H1 (cell line): ENCODE measurements around the gene RPTOR. TPM values are rescaled to one million over a fixed set of nuclear protein-coding genes. Genes with fewer than 3 reads are reported as not detected.

ENCODE experiments used
- CTCF ChIA-PET: fragments of 300-600 bp; sonication (Branson Sonifier 250); formaldehyde crosslinking; loops from one replicate; lab custom pipeline; 2021; ENCODE audit not compliant: partially characterized antibody; lab: Charles Lee
- POLR2A ChIA-PET: fragments of 300-600 bp; sonication (Branson Sonifier 250); formaldehyde crosslinking; loops from one replicate; lab custom pipeline; 2021; ENCODE audit warnings: inconsistent platforms; ENCODE audit not compliant: partially characterized antibody; lab: Charles Lee
- DNase-seq, 2 experiments: peaks; one replicate each; pipeline versions ENCODE4 v3.0.0 to v3.0.0-alpha.2; 2010 to 2022; ENCODE audit warnings: low spot score in 2 of 2, low read depth in 1 of 2, mixed read lengths in 1 of 2
- FAIRE-seq: peaks from 2 replicates; lab custom pipeline; 2011; peaks lifted over from hg19 to GRCh38; lab: Jason Lieb, UNC
- H2AFZ ChIP-seq: 2 replicates; pipeline ENCODE4 v1.8.1; 2012; ENCODE audit warnings: low read length, inconsistent platforms
- H2AK5ac ChIP-seq: 2 replicates; pipeline ENCODE4 v1.6.1; 2013; ENCODE audit warnings: low read depth, low read length
- H2BK120ac ChIP-seq: replicated peaks from 2 replicates; pipeline ENCODE3; 2013; ENCODE audit warnings: low read depth, low read length, inconsistent platforms
- H2BK12ac ChIP-seq: 2 replicates; pipeline ENCODE4 v1.6.1; 2013; ENCODE audit warnings: low read depth, low read length
- H2BK15ac ChIP-seq: 2 replicates; pipeline ENCODE4 v1.6.1; 2013; ENCODE audit warnings: low read length
- H2BK20ac ChIP-seq: 2 replicates; pipeline ENCODE4 v1.6.1; 2013; ENCODE audit warnings: low read length
- H2BK5ac ChIP-seq: 2 replicates; pipeline ENCODE4 v1.6.1; 2013; ENCODE audit warnings: low read depth, low read length
- H3K14ac ChIP-seq: 2 replicates; pipeline ENCODE4 v1.6.1; 2013; ENCODE audit warnings: inconsistent platforms; ENCODE audit not compliant: insufficient read length
- H3K18ac ChIP-seq: 2 replicates; pipeline ENCODE4 v1.6.1; 2013; ENCODE audit warnings: low read length; ENCODE audit errors: extremely low read depth
- H3K23ac ChIP-seq: 2 replicates; pipeline ENCODE4 v1.6.1; 2013; ENCODE audit warnings: inconsistent platforms; ENCODE audit not compliant: insufficient read length
- H3K23me2 ChIP-seq: 2 replicates; pipeline ENCODE4 v1.6.1; 2013; ENCODE audit warnings: low read depth, low read length
- H3K27ac ChIP-seq: 2 replicates; pipeline ENCODE4 v1.6.1; 2011; ENCODE audit warnings: low read depth, low read length, inconsistent platforms
- H3K27me3 ChIP-seq, 4 experiments: replicated peaks in 1 of 4; 1 replicate in 1 of 4; 2 replicates in 3 of 4; pipeline versions ENCODE4 v1.6.1 to v1.8.1; 2011 to 2013; ENCODE audit warnings: low read length in 3 of 4, mild to moderate bottlenecking in 3 of 4, inconsistent platforms in 2 of 4, mixed read lengths in 2 of 4, moderate library complexity in 1 of 4; ENCODE audit not compliant: control insufficient read depth in 3 of 4, insufficient read depth in 3 of 4; ENCODE audit errors: extremely low read depth in 1 of 4
- H3K36me3 ChIP-seq, 4 experiments: 2 replicates each; pipeline versions ENCODE4 v1.6.1 to v1.8.1; 2011 to 2013; ENCODE audit warnings: mild to moderate bottlenecking in 4 of 4, low read length in 3 of 4, moderate library complexity in 2 of 4, control low read depth in 1 of 4, inconsistent platforms in 1 of 4; ENCODE audit not compliant: insufficient read depth in 4 of 4, control insufficient read depth in 2 of 4
- H3K4ac ChIP-seq: replicated peaks from 2 replicates; pipeline ENCODE3; 2013; ENCODE audit warnings: low read length, low read depth, mixed read lengths, inconsistent platforms; ENCODE audit not compliant: insufficient read length
- H3K4me1 ChIP-seq, 4 experiments: replicated peaks in 1 of 4; 1 replicate in 1 of 4; 2 replicates in 3 of 4; pipeline versions ENCODE4 v1.6.1 to v1.8.1; 2011 to 2013; ENCODE audit warnings: low read length in 3 of 4, inconsistent platforms in 2 of 4, mixed read lengths in 1 of 4; ENCODE audit not compliant: insufficient read depth in 4 of 4, control insufficient read depth in 3 of 4
- H3K4me2 ChIP-seq, 2 experiments: 2 replicates each; pipeline versions ENCODE4 v1.6.1 to v1.8.1; 2011 to 2013; ENCODE audit warnings: low read depth in 2 of 2, low read length in 2 of 2, control low read depth in 1 of 2, inconsistent platforms in 1 of 2, mild to moderate bottlenecking in 1 of 2; ENCODE audit not compliant: insufficient read depth in 1 of 2
- H3K4me3 ChIP-seq, 4 experiments: fragments of 200-600, 300-600 bp in 1 of 4; sonication (generic), shearing (Covaris generic), sonication (Bioruptor Twin) in 1 of 4; 2 replicates each; pipeline versions ENCODE4 v1.5.1 to v1.8.1; 2011 to 2016; ENCODE audit warnings: low read length in 4 of 4, low read depth in 3 of 4, control low read depth in 2 of 4, inconsistent platforms in 2 of 4, mild to moderate bottlenecking in 2 of 4, mixed read lengths in 1 of 4, moderate library complexity in 1 of 4; ENCODE audit not compliant: insufficient read depth in 2 of 4; ENCODE audit errors: extremely low read depth in 1 of 4
- H3K56ac ChIP-seq: replicated peaks from 2 replicates; pipeline ENCODE3; 2013; ENCODE audit warnings: low read depth, mild to moderate bottlenecking, mixed read lengths, low read length, inconsistent platforms; ENCODE audit not compliant: insufficient read length
- H3K79me1 ChIP-seq: 2 replicates; pipeline ENCODE4 v1.6.1; 2013; ENCODE audit warnings: low read depth, low read length, control low read depth
- H3K79me2 ChIP-seq, 2 experiments: 2 replicates each; pipeline versions ENCODE4 v1.6.1 to v1.8.1; 2012 to 2013; ENCODE audit warnings: low read length in 2 of 2, mild to moderate bottlenecking in 2 of 2, inconsistent platforms in 1 of 2; ENCODE audit not compliant: insufficient read depth in 2 of 2, control insufficient read depth in 1 of 2
- H3K9ac ChIP-seq, 4 experiments: replicated peaks in 1 of 4; 1 replicate in 1 of 4; 2 replicates in 3 of 4; pipeline versions ENCODE4 v1.6.1 to v1.8.1; 2011 to 2013; ENCODE audit warnings: low read depth in 3 of 4, low read length in 3 of 4, control low read depth in 2 of 4, mild to moderate bottlenecking in 2 of 4, moderate library complexity in 2 of 4, inconsistent platforms in 1 of 4; ENCODE audit errors: extremely low read depth in 1 of 4
- H3K9me3 ChIP-seq, 2 experiments: 2 replicates each; pipeline versions ENCODE4 v1.6.1 to v1.8.1; 2012 to 2013; ENCODE audit warnings: mild to moderate bottlenecking in 2 of 2, moderate library complexity in 2 of 2, control low read depth in 1 of 2, inconsistent platforms in 1 of 2, low read depth in 1 of 2, low read length in 1 of 2, mixed read lengths in 1 of 2; ENCODE audit not compliant: insufficient read depth in 2 of 2
- H4K20me1 ChIP-seq, 2 experiments: replicated peaks in 1 of 2; 2 replicates each; pipeline versions ENCODE3 to v1.8.1; 2011 to 2013; ENCODE audit warnings: inconsistent platforms in 2 of 2, low read length in 2 of 2, mild to moderate bottlenecking in 1 of 2; ENCODE audit not compliant: insufficient read depth in 2 of 2, control insufficient read depth in 1 of 2
- H4K5ac ChIP-seq: 2 replicates; pipeline ENCODE4 v1.6.1; 2013; ENCODE audit warnings: low read length, low read depth, mixed read lengths, inconsistent platforms; ENCODE audit not compliant: insufficient read length
- H4K8ac ChIP-seq: 2 replicates; pipeline ENCODE4 v1.8.0; 2013; ENCODE audit warnings: mild to moderate bottlenecking, moderate library complexity, low read length, inconsistent platforms; ENCODE audit not compliant: insufficient read depth; ENCODE audit errors: extremely low read depth
- H4K91ac ChIP-seq: replicated peaks from 2 replicates; pipeline ENCODE3; 2013; ENCODE audit warnings: low read length, mixed read lengths, inconsistent platforms; ENCODE audit not compliant: insufficient read length
- WGBS, 2 experiments: shearing (Covaris generic) in 1 of 2; methylation state at CpG; one replicate each; pipeline versions ENCODE4 v1.1.6 to v1.1.7; 2013 to 2015; ENCODE audit warnings: low lambda C conversion rate in 2 of 2, mixed read lengths in 2 of 2, inconsistent platforms in 1 of 2, low coverage in 1 of 2, missing lambda C conversion rate in 1 of 2; ENCODE audit not compliant: insufficient replicate concordance in 2 of 2, insufficient coverage in 1 of 2, insufficient read length in 1 of 2; ENCODE audit errors: extremely low coverage in 1 of 2, missing lambda C conversion rate in 1 of 2; 5-methylcytosine and 5-hydroxymethylcytosine counted together
- polyA plus RNA-seq, 7 experiments: library from polyadenylated mRNA; depleted of rRNA in 3 of 7; stranded (reverse) in 5 of 7; unstranded in 2 of 7; fragments of >200 nt in 5 of 7; fragments of 200-250 nt in 2 of 7; gene quantifications; 1 replicate in 5 of 7; 2 replicates in 1 of 7; 4 replicates in 1 of 7; pipeline versions ENCODE4 v1.2.1 to v1.2.3, GENCODE V29; 2011 to 2013; ENCODE audit warnings: missing spikeins in 2 of 7, mixed read lengths in 2 of 7
- total RNA-seq: library from RNA; stranded (reverse); fragmentation: NEBNext Ultra II Directional; extraction: Animal tissue kit (Norgen Biotek cat#: 25700); gene quantifications from 2 replicates; pipeline ENCODE4 v1.2.1, GENCODE V29; 2021

Gene RPTOR
- total and polyA plus RNA-seq, 2 of the 8 experiments (the other 6 are each of a cell fraction or from before 2014, with no cell fraction given): 6.9 to 28.7 TPM

- DNase-seq: no peak
Observed at GRCh38 chr17:80676096-80676466, 131.4 kb downstream of the RPTOR start.

More at GRCh38 chr17:80676096-80676466, 131.4 kb downstream of the RPTOR start:
- Histone ChIP-seq H2BK15ac (no peak overlapping the region), H3K27me3 (no peaks in the 10 kb centered on the region), H3K18ac (no peak overlapping the region), H3K9me3 (no peaks in the 10 kb centered on the region), H3K36me3 (no peaks in the 10 kb centered on the region), H2BK20ac (no peak overlapping the region), H3K79me1 (peaks cover 5% of the 10 kb centered on the region; the same call in 1 of the 2 replicates), H3K4me3 (no peak overlapping the region), H3K4me1 (peaks cover 0 to 10% (median 5%) of the 10 kb centered on the region in 4 experiments; a peak in 4 of 7 replicates), H3K27ac (no peak overlapping the region), H2BK5ac (no peak overlapping the region), H3K4me2 (no peak overlapping the region), H3K23me2 (no peaks in the 10 kb centered on the region), H3K14ac (no peak overlapping the region), H4K8ac (no peak overlapping the region), H2AK5ac (no peak overlapping the region), H2BK120ac (no peak overlapping the region), H2AFZ (no peak overlapping the region), H2BK12ac (no peak overlapping the region), H4K5ac (no peak overlapping the region), H3K4ac (no peak overlapping the region), H3K23ac (no peak overlapping the region), H3K79me2 (peaks cover 0 to 21% of the 10 kb centered on the region in 2 experiments; a peak in 1 of 4 replicates), H3K9ac (no peak overlapping the region), H3K56ac (no peak overlapping the region), H4K20me1 (peaks cover 0 to 3% of the 10 kb centered on the region in 2 experiments), H4K91ac (no peak overlapping the region)
- CTCF ChIA-PET: interaction anchor here (0.6 to 1.2 kb wide), 2 partner anchors 11 to 166 kb away, joined by 3 to 7 read pairs; no protein-coding TSS in a partner anchor
- FAIRE-seq: no peak
- POLR2A ChIA-PET: no interaction called here
- 94 to 100% methylated on average over 1 to 7 of the region's 7 CpGs for WGBS, 2 experiments
